ENCODE results near the gene P2RY11.

Gene P2RY11

DNA sequence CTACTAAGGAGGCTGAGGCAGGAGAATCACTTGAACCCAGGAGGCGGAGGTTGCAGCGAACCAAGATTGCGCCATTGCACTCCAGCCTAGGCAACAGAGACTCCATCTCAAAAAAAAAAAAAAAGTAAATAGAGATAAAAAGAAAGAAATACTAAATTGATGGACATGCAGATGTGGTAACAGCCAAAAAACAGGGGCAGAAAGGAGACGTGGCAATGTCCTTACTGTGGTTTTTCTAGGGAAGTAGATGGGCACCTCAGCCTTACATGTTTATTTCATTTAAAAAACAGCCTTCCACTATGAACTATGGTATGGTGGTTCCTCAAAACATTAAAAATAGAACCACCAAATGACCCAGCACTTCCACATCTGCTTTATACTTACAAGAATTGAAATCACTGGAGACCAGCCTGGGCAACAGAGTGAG lies 14.7 kb downstream of the P2RY11 start:
- Histone ChIP-seq H3K4me2 (ENCODE audit: low read depth, low read length) (no peak overlapping the region), H3K9ac (ENCODE audit: low read length) (no peak overlapping the region), H2AFZ (ENCODE audit: low read length) (no peak overlapping the region), H3K9me3 (replicated peaks; ENCODE audit: insufficient read depth, low read length) (no peaks in the 10 kb centered on the region), H3K4me3 (ENCODE audit: low read length) (no peak overlapping the region), H4K20me1 (ENCODE audit: insufficient read depth, low read length) (no peaks in the 10 kb centered on the region), H3K27ac (ENCODE audit: low read length) (no peak overlapping the region), H3K27me3 (replicated peaks; ENCODE audit: insufficient read depth, low read length) (no peaks in the 10 kb centered on the region), H3K4me1 (ENCODE audit: low read length) (no peaks in the 10 kb centered on the region), H3K79me2 (ENCODE audit: low read length) (no peaks in the 10 kb centered on the region), H3F3A (ENCODE audit: insufficient read depth, low read length) (no peaks in the 10 kb centered on the region; the same call in 1 of the 2 replicates), H3K9me2 (replicated peaks; ENCODE audit: insufficient read depth, low read length) (no peaks in the 10 kb centered on the region), H3K36me3 (replicated peaks; ENCODE audit: insufficient read depth, low read length) (no peaks in the 10 kb centered on the region)
- TF ChIP-seq EZH2phosphoT487 (IDR thresholded peaks at IDR 0.05; ENCODE audit: low read length) (no peak), EZH2 (optimal IDR thresholded peaks at IDR 0.05; ENCODE audit: low read depth, low read length) (no peak), CTCF (IDR thresholded peaks at IDR 0.05; ENCODE audit: low read length) (no peak)
- DNase-seq: no peak

- no peak overlapping the region for H3K9ac ChIP-seq (ENCODE audit: low read length)
- TF ChIP-seq EZH2phosphoT487 (IDR thresholded peaks at IDR 0.05; ENCODE audit: low read length) (no peak), CTCF (IDR thresholded peaks at IDR 0.05; ENCODE audit: low read length) (no peak), EZH2 (optimal IDR thresholded peaks at IDR 0.05; ENCODE audit: low read depth, low read length) (no peak)
- DNase-seq: no peak
- H3K4me3 ChIP-seq (ENCODE audit: low read length): no peak overlapping the region
- H4K20me1 ChIP-seq (ENCODE audit: insufficient read depth, low read length): no peaks in the 10 kb centered on the region
- no peaks in the 10 kb centered on the region for H3K27me3 ChIP-seq (replicated peaks; ENCODE audit: insufficient read depth, low read length)
- H3K79me2 ChIP-seq (ENCODE audit: low read length): no peaks in the 10 kb centered on the region
- no peaks in the 10 kb centered on the region for H3K9me2 ChIP-seq (replicated peaks; ENCODE audit: insufficient read depth, low read length)
- no peaks in the 10 kb centered on the region for H3K4me1 ChIP-seq (ENCODE audit: low read length)
- H3K9me3 ChIP-seq (replicated peaks; ENCODE audit: insufficient read depth, low read length): no peaks in the 10 kb centered on the region
- no peak overlapping the region for H2AFZ ChIP-seq (ENCODE audit: low read length)
- no peaks in the 10 kb centered on the region for H3F3A ChIP-seq (ENCODE audit: insufficient read depth, low read length)
- H3K4me2 ChIP-seq (ENCODE audit: low read depth, low read length): no peak overlapping the region
- H3K36me3 ChIP-seq (replicated peaks; ENCODE audit: insufficient read depth, low read length): peaks cover 3% of the 10 kb centered on the region; the same call in 1 of the 2 replicates
- H3K27ac ChIP-seq (ENCODE audit: low read length): no peak overlapping the region
Observed at GRCh38 chr19:10132905-10133304, 21.4 kb downstream of the P2RY11 start.

- no peak overlapping the region for H3K27ac ChIP-seq (ENCODE audit: low read length)
- no peak for DNase-seq
- H3K27me3 ChIP-seq (replicated peaks; ENCODE audit: insufficient read depth, low read length): no peaks in the 10 kb centered on the region
- H3K9me2 ChIP-seq (replicated peaks; ENCODE audit: insufficient read depth, low read length): no peaks in the 10 kb centered on the region
- H3K4me1 ChIP-seq (ENCODE audit: low read length): no peaks in the 10 kb centered on the region
- H4K20me1 ChIP-seq (ENCODE audit: insufficient read depth, low read length): no peaks in the 10 kb centered on the region
- H3F3A ChIP-seq (ENCODE audit: insufficient read depth, low read length): no peaks in the 10 kb centered on the region
- no peak overlapping the region for H2AFZ ChIP-seq (ENCODE audit: low read length)
- no peaks in the 10 kb centered on the region for H3K9me3 ChIP-seq (replicated peaks; ENCODE audit: insufficient read depth, low read length)
- H3K9ac ChIP-seq (ENCODE audit: low read length): no peak overlapping the region
- no peak overlapping the region for H3K4me2 ChIP-seq (ENCODE audit: low read depth, low read length)
- peaks cover 3% of the 10 kb centered on the region; the same call in 1 of the 2 replicates for H3K36me3 ChIP-seq (replicated peaks; ENCODE audit: insufficient read depth, low read length)
- no peaks in the 10 kb centered on the region; the same call in 1 of the 2 replicates for H3K79me2 ChIP-seq (ENCODE audit: low read length)
- TF ChIP-seq EZH2 (optimal IDR thresholded peaks at IDR 0.05; ENCODE audit: low read depth, low read length): no peak
- H3K4me3 ChIP-seq (ENCODE audit: low read length): no peak overlapping the region
Observed at GRCh38 chr19:10133596-10133995, 22.1 kb downstream of the P2RY11 start.

DNA sequence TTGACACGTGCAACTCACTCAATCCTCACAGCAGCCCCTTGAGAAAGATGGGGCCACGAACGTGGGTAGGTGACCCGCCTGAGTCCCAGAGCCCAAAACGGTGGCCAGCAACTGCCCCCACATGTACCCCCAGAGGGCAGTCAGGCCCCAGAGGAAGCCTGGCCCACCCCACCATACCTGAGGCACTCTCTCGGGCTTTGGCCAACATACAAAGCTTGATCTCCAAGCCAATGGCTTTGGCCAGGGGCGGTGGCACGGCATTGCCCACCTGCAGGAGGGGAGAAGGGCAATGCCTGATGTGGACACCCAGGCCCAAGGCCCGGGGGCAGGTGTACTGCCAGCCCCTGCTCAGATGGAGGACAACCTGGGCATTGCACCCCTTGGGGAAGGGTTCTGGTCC lies 22.5 kb downstream of the P2RY11 start:
- Histone ChIP-seq H3K4me1 (ENCODE audit: low read length) (no peaks in the 10 kb centered on the region), H3K27ac (ENCODE audit: low read length) (no peak overlapping the region), H3K36me3 (replicated peaks; ENCODE audit: insufficient read depth, low read length) (peaks cover 3% of the 10 kb centered on the region; the same call in 1 of the 2 replicates), H3F3A (ENCODE audit: insufficient read depth, low read length) (no peaks in the 10 kb centered on the region), H3K9me3 (replicated peaks; ENCODE audit: insufficient read depth, low read length) (no peaks in the 10 kb centered on the region), H3K9me2 (replicated peaks; ENCODE audit: insufficient read depth, low read length) (no peaks in the 10 kb centered on the region), H4K20me1 (ENCODE audit: insufficient read depth, low read length) (no peaks in the 10 kb centered on the region), H3K4me3 (ENCODE audit: low read length) (no peak overlapping the region), H3K4me2 (ENCODE audit: low read depth, low read length) (no peak overlapping the region), H2AFZ (ENCODE audit: low read length) (no peak overlapping the region), H3K79me2 (ENCODE audit: low read length) (no peaks in the 10 kb centered on the region; the same call in 1 of the 2 replicates), H3K27me3 (replicated peaks; ENCODE audit: insufficient read depth, low read length) (no peaks in the 10 kb centered on the region), H3K9ac (ENCODE audit: low read length) (no peak overlapping the region)
- TF ChIP-seq EZH2 (optimal IDR thresholded peaks at IDR 0.05; ENCODE audit: low read depth, low read length) (no peak), CTCF (IDR thresholded peaks at IDR 0.05; ENCODE audit: low read length) (no peak), EZH2phosphoT487 (IDR thresholded peaks at IDR 0.05; ENCODE audit: low read length) (no peak)
- no peak for DNase-seq
